HFF-Myc (cell line): ENCODE results near the gene CHAC1.

Experiments
- DNase-seq: peaks from one replicate; pipeline ENCODE4 v3.0.0-alpha.2; 2011; ENCODE audit warnings: low read depth; ENCODE audit errors: extremely low read depth
- H3K4me3 ChIP-seq: replicated peaks from 2 replicates; pipeline ENCODE4 v1.5.1; 2011; ENCODE audit warnings: low read depth, mild to moderate bottlenecking, control low read depth, low read length
- CTCF ChIP-seq: IDR thresholded peaks from 2 replicates; pipeline ENCODE4 v1.5.1; 2012; ENCODE audit warnings: mild to moderate bottlenecking, low read depth, low read length, control low read depth; ENCODE audit errors: missing control alignments

The CHAC1 gene

GRCh38 chr15:40963201-40963600 lies 9.9 kb downstream of the CHAC1 start:
- no peak for DNase-seq
- H3K4me3 ChIP-seq: no peak overlapping the region
- no peak for TF ChIP-seq CTCF

- no peak overlapping the region for H3K4me3 ChIP-seq
- no peak for TF ChIP-seq CTCF
- no peak for DNase-seq
Observed at GRCh38 chr15:40964006-40964405, 10.7 kb downstream of the CHAC1 start.

- TF ChIP-seq CTCF: no peak
- DNase-seq: no peak
- H3K4me3 ChIP-seq: no peak overlapping the region
Observed at GRCh38 chr15:40964634-40965033, 11.4 kb downstream of the CHAC1 start.

- TF ChIP-seq CTCF: no peak
- no peak overlapping the region for H3K4me3 ChIP-seq
Observed at GRCh38 chr15:40968290-40969085, 15.2 kb downstream of the CHAC1 start.

GRCh38 chr15:40969363-40969762 lies 16.1 kb downstream of the CHAC1 start:
- no peak overlapping the region for H3K4me3 ChIP-seq
- TF ChIP-seq CTCF: no peak
- DNase-seq: no peak

More at GRCh38 chr15:40968290-40969085, 15.2 kb downstream of the CHAC1 start:
- DNase-seq: no peak

- no peak for TF ChIP-seq CTCF
- no peak overlapping the region for H3K4me3 ChIP-seq
- DNase-seq: no peak
Observed at GRCh38 chr15:40974879-40975278, 21.6 kb downstream of the CHAC1 start.
